DND-41 (cell line): ENCODE measurements around the gene TVP23C.
"Not testable (repeated sequence)": the region's sequence is repeated elsewhere in the genome, so short reads cannot be mapped to it uniquely, and the experiment has no call there.

Source experiments
- ATAC-seq: fragments of 200-7000 bp; cut with Tn5 transposase; 3 replicates; pipeline ENCODE4 v1.9.1; 2021; ENCODE audit warnings: low read depth; ENCODE audit not compliant: insufficient read depth
- DNase-seq: peaks from one replicate; pipeline ENCODE4 v3.0.0-alpha.2; 2020
- H2AFZ ChIP-seq: 2 replicates; pipeline ENCODE4 v1.6.0; 2012; ENCODE audit warnings: low read depth, low read length
- H3K27ac ChIP-seq: 2 replicates; pipeline ENCODE4 v1.5.1; 2012; ENCODE audit warnings: low read length, inconsistent platforms
- H3K27me3 ChIP-seq: fragments of 200-600 bp; sonication (generic); 2 replicates; pipeline ENCODE4 v1.6.0; 2012; ENCODE audit warnings: low read length, mild to moderate bottlenecking, inconsistent platforms; ENCODE audit not compliant: insufficient read depth, poor library complexity
- H3K36me3 ChIP-seq: 2 replicates; pipeline ENCODE4 v1.5.1; 2012; ENCODE audit warnings: low read length, inconsistent platforms; ENCODE audit not compliant: insufficient read depth
- H3K4me1 ChIP-seq: 2 replicates; pipeline ENCODE4 v1.5.1; 2012; ENCODE audit warnings: mild to moderate bottlenecking, low read length; ENCODE audit not compliant: insufficient read depth
- H3K4me2 ChIP-seq: 2 replicates; pipeline ENCODE4 v1.6.0; 2012; ENCODE audit warnings: mild to moderate bottlenecking, moderate library complexity, low read length, inconsistent platforms; ENCODE audit not compliant: insufficient read depth
- H3K4me3 ChIP-seq, 2 experiments: fragments of 200-600 bp in 1 of 2; shearing (Covaris generic) in 1 of 2; 2 replicates each; pipeline ENCODE4 v1.5.1; 2012 to 2016; ENCODE audit warnings: inconsistent platforms in 2 of 2, low read length in 2 of 2, mild to moderate bottlenecking in 2 of 2, low read depth in 1 of 2, moderate library complexity in 1 of 2
- H3K79me2 ChIP-seq: 2 replicates; pipeline ENCODE4 v1.6.0; 2012; ENCODE audit warnings: low read length, inconsistent platforms; ENCODE audit not compliant: insufficient read depth
- H3K9ac ChIP-seq: 2 replicates; pipeline ENCODE4 v1.6.0; 2012; ENCODE audit warnings: low read depth, mild to moderate bottlenecking, inconsistent platforms, low read length, moderate library complexity
- H3K9me3 ChIP-seq: 2 replicates; pipeline ENCODE4 v1.5.1; 2012; ENCODE audit warnings: low read length, moderate library complexity, mild to moderate bottlenecking, inconsistent platforms; ENCODE audit not compliant: insufficient read depth, severe bottlenecking
- H4K20me1 ChIP-seq: 2 replicates; pipeline ENCODE4 v1.6.0; 2012; ENCODE audit warnings: low read length; ENCODE audit not compliant: insufficient read depth
- EZH2 ChIP-seq: IDR thresholded peaks from 3 replicates; pipeline ENCODE4 v1.6.1; 2012; ENCODE audit warnings: borderline replicate concordance, low read depth, mild to moderate bottlenecking, moderate library complexity, low read length, inconsistent platforms; ENCODE audit not compliant: severe bottlenecking
- TF ChIP-seq, protein P1 (sequence below): IDR thresholded peaks from 2 replicates; pipeline ENCODE4 v1.5.1; 2012; ENCODE audit warnings: borderline replicate concordance, low read length, moderate library complexity, mild to moderate bottlenecking; ENCODE audit not compliant: poor library complexity, severe bottlenecking; ENCODE audit errors: extremely low read depth

Gene TVP23C

DNA sequence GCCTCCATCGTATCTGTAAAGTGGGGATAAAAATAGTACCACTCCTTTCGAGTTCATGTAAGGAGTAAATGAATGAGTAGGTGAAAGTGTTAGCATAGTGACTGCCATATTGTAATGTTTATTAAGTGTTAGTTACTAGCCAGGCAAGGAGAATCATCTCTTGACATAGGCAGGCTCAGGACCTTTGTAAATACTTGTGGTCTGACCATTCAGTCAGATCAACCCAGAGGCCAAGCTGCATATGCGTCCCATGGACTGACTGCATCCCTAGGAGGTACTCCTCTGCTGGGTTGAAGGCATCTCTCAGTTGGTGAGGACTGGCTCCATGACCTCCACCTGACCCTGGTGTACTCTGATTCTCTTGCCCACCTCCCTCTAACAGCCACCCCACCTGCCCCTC lies 55.4 kb downstream of the TVP23C start:
- Histone ChIP-seq H3K27me3 (no peaks in the 10 kb centered on the region), H2AFZ (no peak overlapping the region), H3K27ac (no peak overlapping the region), H3K9ac (no peak overlapping the region), H3K36me3 (no peaks in the 10 kb centered on the region), H4K20me1 (no peaks in the 10 kb centered on the region), H3K4me3 (no peak overlapping the region), H3K4me1 (no peaks in the 10 kb centered on the region), H3K79me2 (no peaks in the 10 kb centered on the region), H3K4me2 (no peak overlapping the region), H3K9me3 (no peaks in the 10 kb centered on the region)
- no peak for TF ChIP-seq EZH2
- TF ChIP-seq, protein P1, sequence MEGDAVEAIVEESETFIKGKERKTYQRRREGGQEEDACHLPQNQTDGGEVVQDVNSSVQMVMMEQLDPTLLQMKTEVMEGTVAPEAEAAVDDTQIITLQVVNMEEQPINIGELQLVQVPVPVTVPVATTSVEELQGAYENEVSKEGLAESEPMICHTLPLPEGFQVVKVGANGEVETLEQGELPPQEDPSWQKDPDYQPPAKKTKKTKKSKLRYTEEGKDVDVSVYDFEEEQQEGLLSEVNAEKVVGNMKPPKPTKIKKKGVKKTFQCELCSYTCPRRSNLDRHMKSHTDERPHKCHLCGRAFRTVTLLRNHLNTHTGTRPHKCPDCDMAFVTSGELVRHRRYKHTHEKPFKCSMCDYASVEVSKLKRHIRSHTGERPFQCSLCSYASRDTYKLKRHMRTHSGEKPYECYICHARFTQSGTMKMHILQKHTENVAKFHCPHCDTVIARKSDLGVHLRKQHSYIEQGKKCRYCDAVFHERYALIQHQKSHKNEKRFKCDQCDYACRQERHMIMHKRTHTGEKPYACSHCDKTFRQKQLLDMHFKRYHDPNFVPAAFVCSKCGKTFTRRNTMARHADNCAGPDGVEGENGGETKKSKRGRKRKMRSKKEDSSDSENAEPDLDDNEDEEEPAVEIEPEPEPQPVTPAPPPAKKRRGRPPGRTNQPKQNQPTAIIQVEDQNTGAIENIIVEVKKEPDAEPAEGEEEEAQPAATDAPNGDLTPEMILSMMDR = no peak
- ATAC-seq (no peak), DNase-seq (no peak)

DNA sequence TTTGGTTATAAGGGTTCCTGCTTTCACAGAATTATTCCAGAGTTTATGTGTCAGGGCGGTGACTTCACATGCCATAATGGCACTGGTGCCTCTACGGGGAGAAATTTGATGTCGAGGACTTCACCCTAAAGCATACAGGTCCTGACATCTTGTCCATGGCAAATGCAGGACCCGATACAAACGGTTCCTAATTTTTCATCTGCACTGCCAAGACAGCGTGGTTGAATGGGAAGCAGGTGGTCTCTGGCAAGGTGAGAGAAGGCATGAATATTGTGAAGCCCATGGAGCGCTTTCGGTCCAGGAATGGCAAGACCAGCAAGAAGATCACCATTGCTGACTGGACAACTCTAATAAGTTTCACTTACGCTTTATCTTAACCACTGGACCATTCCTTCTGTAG lies 56.3 kb downstream of the TVP23C start:
- Histone ChIP-seq H3K27me3 (no peaks in the 10 kb centered on the region), H3K9me3 (no peaks in the 10 kb centered on the region), H3K79me2 (no peaks in the 10 kb centered on the region), H2AFZ (no peak overlapping the region), H3K36me3 (no peaks in the 10 kb centered on the region), H3K9ac (no peak overlapping the region), H3K4me3 (no peak overlapping the region), H3K27ac (no peak overlapping the region), H4K20me1 (no peaks in the 10 kb centered on the region), H3K4me1 (no peaks in the 10 kb centered on the region), H3K4me2 (no peak overlapping the region)
- no peak for TF ChIP-seq EZH2
- no peak for ATAC-seq
- DNase-seq = no peak

DNA sequence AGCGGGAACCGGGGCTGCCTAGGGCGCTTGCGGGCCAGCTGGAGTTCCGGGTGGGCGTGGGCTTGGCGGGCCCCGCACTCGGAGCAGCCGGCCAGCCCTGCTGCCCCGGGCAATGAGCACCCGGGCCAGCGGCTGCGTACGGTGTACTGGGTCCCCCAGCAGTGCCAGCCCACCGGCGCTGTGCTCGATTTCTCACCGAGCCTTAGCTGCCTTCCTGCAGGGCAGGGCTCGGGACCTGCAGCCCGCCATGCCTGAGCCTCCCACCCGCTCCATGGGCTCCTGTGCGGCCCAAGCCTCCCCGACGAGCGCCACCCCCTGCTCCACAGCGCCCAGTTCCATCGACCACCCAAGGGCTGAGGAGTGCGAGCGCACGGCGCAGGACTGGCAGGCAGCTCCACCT lies 57.6 kb downstream of the TVP23C start:
- H3K4me3 ChIP-seq, H3K9ac ChIP-seq, H4K20me1 ChIP-seq, ATAC-seq, H3K4me2 ChIP-seq, H2AFZ ChIP-seq, DNase-seq, H3K27me3 ChIP-seq, H3K9me3 ChIP-seq, H3K36me3 ChIP-seq, H3K4me1 ChIP-seq, H3K27ac ChIP-seq, H3K79me2 ChIP-seq: not testable (repeated sequence)

DNA sequence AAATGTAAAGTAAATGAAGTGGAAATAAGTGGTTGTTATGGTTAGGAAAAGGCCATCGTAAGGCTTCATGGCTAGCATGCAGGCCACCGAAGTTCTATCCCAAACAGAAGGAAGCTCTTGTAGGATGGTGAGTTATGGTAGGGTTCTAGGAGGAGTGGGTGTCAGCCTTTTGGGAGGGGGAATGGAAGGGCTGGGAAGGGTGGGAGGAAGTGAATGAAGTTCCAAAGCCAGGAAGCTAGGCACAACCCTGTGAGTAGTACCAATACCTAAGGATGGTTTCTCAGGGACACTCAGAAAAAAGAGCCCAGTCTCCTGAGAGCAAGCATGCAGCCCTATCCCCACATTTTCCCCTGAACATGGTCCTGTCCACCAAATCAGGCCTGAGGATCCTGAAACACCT lies 59.6 kb downstream of the TVP23C start:
- Histone ChIP-seq H3K79me2 (no peaks in the 10 kb centered on the region), H2AFZ (no peak overlapping the region), H3K4me2 (no peak overlapping the region), H3K9me3 (no peaks in the 10 kb centered on the region), H3K4me3 (no peak overlapping the region), H4K20me1 (no peaks in the 10 kb centered on the region), H3K27me3 (no peaks in the 10 kb centered on the region), H3K9ac (no peak overlapping the region), H3K36me3 (no peaks in the 10 kb centered on the region), H3K27ac (no peak overlapping the region), H3K4me1 (no peaks in the 10 kb centered on the region)
- DNase-seq (no peak), ATAC-seq (no peak)
- TF ChIP-seq EZH2 = no peak
- TF ChIP-seq, protein P1 = no peak
